Upper lobe of left lung (tissue), 6 donors: ENCODE data around the gene DOCK6. TPM values are rescaled to one million over a fixed set of nuclear protein-coding genes. Genes with fewer than 3 reads are reported as not detected.
"Not testable (repeated sequence)": the region's sequence is repeated elsewhere in the genome, so short reads cannot be mapped to it uniquely, and the experiment has no call there.

ENCODE experiments used
- ATAC-seq, 2 donors: fragments of 200-7000 bp; cut with Tn5 transposase; one replicate each; pipeline ENCODE4 v1.9.1; 2022; ENCODE audit warnings: mild to moderate bottlenecking in 2 of 2, moderate library complexity in 2 of 2; ENCODE audit not compliant: low FRiP score in 2 of 2
- DNase-seq, 2 donors: peaks; one replicate each; pipeline ENCODE4 v3.0.0-alpha.2; 2019 to 2020
- H3K27ac ChIP-seq, 4 donors: fragments of 200-600 bp; sonication (generic); one replicate each; pipeline ENCODE4 v1.5.1; 2016 to 2019
- H3K27me3 ChIP-seq, 4 donors: fragments of 200-600 bp; sonication (generic); one replicate each; pipeline ENCODE4 v1.5.1; 2017 to 2019
- H3K36me3 ChIP-seq, 4 donors: fragments of 200-600 bp; sonication (generic); one replicate each; pipeline ENCODE4 v1.5.1; 2016 to 2019
- H3K4me1 ChIP-seq, 4 donors: fragments of 200-600 bp; sonication (generic); one replicate each; pipeline ENCODE4 v1.5.1; 2018 to 2019
- H3K4me3 ChIP-seq, 4 donors: fragments of 200-600 bp; sonication (generic); one replicate each; pipeline ENCODE4 v1.5.1; 2017 to 2019; ENCODE audit warnings: mild to moderate bottlenecking in 2 of 4, moderate library complexity in 1 of 4
- H3K9me3 ChIP-seq, 4 donors: fragments of 200-600 bp; sonication (generic); one replicate each; pipeline ENCODE4 v1.5.1; 2018 to 2019
- CTCF ChIP-seq, 6 experiments: fragments of 450-650 bp in 4 of 6; fragments of 200-600 bp in 2 of 6; sonication (generic) in 2 of 6; IDR thresholded peaks; one replicate each; pipeline ENCODE4 v1.5.1; 2016 to 2019; ENCODE audit warnings: antibody characterized with exemption in 6 of 6
- EP300 ChIP-seq, 4 donors: sonication (generic); formaldehyde crosslinking; IDR thresholded peaks; one replicate each; pipeline ENCODE4 v1.5.1; 2017; ENCODE audit warnings: antibody characterized with exemption in 4 of 4, control low read depth in 2 of 4
- POLR2A ChIP-seq, 4 donors: fragments of 450-650 bp; IDR thresholded peaks; one replicate each; pipeline ENCODE4 v1.5.1; 2016 to 2017; ENCODE audit warnings: antibody characterized with exemption in 4 of 4, mild to moderate bottlenecking in 2 of 4
- POLR2AphosphoS5 ChIP-seq, 2 donors: sonication (generic); formaldehyde crosslinking; IDR thresholded peaks; one replicate each; pipeline ENCODE4 v1.5.1; 2017; ENCODE audit warnings: antibody characterized with exemption in 2 of 2
- WGBS, 2 donors: methylation state at CpG; one replicate each; pipeline ENCODE4 v1.1.5; 2017 to 2018; 5-methylcytosine and 5-hydroxymethylcytosine counted together
- total RNA-seq, 6 donors: library from RNA; depleted of rRNA in 4 of 6; stranded (reverse); fragments of >200 nt in 4 of 6; gene quantifications; one replicate each; pipeline versions ENCODE4 v1.1.0 to v1.2.1, GENCODE V29; 2016 to 2021
- donor health status: DM: no; HTN: no; CAD: no; lungs with moderate emphysema.
- donor health status: DM: no; HTN: yes; CAD: no; lungs with severe emphysema.

The DOCK6 gene
- total RNA-seq, 6 donors from 2014 or later: 34.5 to 203 (median 116) TPM

- Histone ChIP-seq H3K9me3 (no peaks in the 10 kb centered on the region), H3K4me3 (no peak overlapping the region), H3K27ac (no peak overlapping the region), H3K4me1 (peaks cover 35 to 60% (median 50%) of the 10 kb centered on the region in 4 donors), H3K36me3 (peaks cover 0 to 46% (median 10%) of the 10 kb centered on the region in 4 donors), H3K27me3 (no peaks in the 10 kb centered on the region)
- TF ChIP-seq CTCF (IDR thresholded peaks at IDR 0.05): no peak
- no peak for TF ChIP-seq POLR2AphosphoS5 (IDR thresholded peaks at IDR 0.05)
- TF ChIP-seq EP300 (IDR thresholded peaks at IDR 0.05): no peak
- TF ChIP-seq POLR2A (IDR thresholded peaks at IDR 0.05): no peak
- ATAC-seq (no peak), DNase-seq (no peak)
- WGBS, 2 donors: 93 to 96% methylated on average over 9 of the region's 9 CpGs
Measured at GRCh38 chr19:11187441-11187840, 74.9 kb downstream of the DOCK6 start.

- ATAC-seq (no peak), DNase-seq (no peak)
- Histone ChIP-seq H3K27ac (no peak overlapping the region), H3K27me3 (no peaks in the 10 kb centered on the region), H3K4me1 (peaks cover 14 to 35% (median 32%) of the 10 kb centered on the region in 4 donors), H3K9me3 (no peaks in the 10 kb centered on the region), H3K36me3 (peaks cover 4 to 33% (median 13%) of the 10 kb centered on the region in 4 donors), H3K4me3 (no peak overlapping the region)
- WGBS, 2 donors: 83 to 91% methylated on average over 1 of the region's 1 CpG
- no peak for TF ChIP-seq CTCF (IDR thresholded peaks at IDR 0.05)
- no peak for TF ChIP-seq POLR2AphosphoS5 (IDR thresholded peaks at IDR 0.05)
- no peak for TF ChIP-seq EP300 (IDR thresholded peaks at IDR 0.05)
- TF ChIP-seq POLR2A (IDR thresholded peaks at IDR 0.05): no peak
Measured at GRCh38 chr19:11182994-11183393, 79.3 kb downstream of the DOCK6 start.

- TF ChIP-seq POLR2A (IDR thresholded peaks at IDR 0.05) (no peak), EP300 (IDR thresholded peaks at IDR 0.05) (no peak), CTCF (IDR thresholded peaks at IDR 0.05) (no peak), POLR2AphosphoS5 (IDR thresholded peaks at IDR 0.05) (no peak)
- ATAC-seq (no peak), DNase-seq (no peak)
- peaks cover 8 to 39% (median 24%) of the 10 kb centered on the region in 4 donors for H3K36me3 ChIP-seq
- H3K4me3 ChIP-seq: no peak overlapping the region
- H3K9me3 ChIP-seq: no peaks in the 10 kb centered on the region
- peaks cover 14 to 35% (median 32%) of the 10 kb centered on the region in 4 donors for H3K4me1 ChIP-seq
- WGBS, 2 donors: 91 to 92% methylated on average over 4 of the region's 4 CpGs
- H3K27me3 ChIP-seq: no peaks in the 10 kb centered on the region
- peak overlapping the region in 1 of 4 donors; percentile 42 for H3K27ac ChIP-seq
Measured at GRCh38 chr19:11181488-11181887, 80.8 kb downstream of the DOCK6 start.

GRCh38 chr19:11180975-11181374 is 81.3 kb downstream of the DOCK6 start:
- peak in 1 of 2 donors; percentile 26 for ATAC-seq
- peak overlapping the region in 2 of 4 donors; percentile 45 to 48 for H3K27ac ChIP-seq
- H3K4me1 ChIP-seq: peaks cover 14 to 35% (median 32%) of the 10 kb centered on the region in 4 donors
- H3K4me3 ChIP-seq, H3K9me3 ChIP-seq, DNase-seq, H3K27me3 ChIP-seq: not testable (repeated sequence)
- H3K36me3 ChIP-seq: peaks cover 9 to 39% (median 26%) of the 10 kb centered on the region in 4 donors
- 66 to 96% methylated on average over 8 of the region's 8 CpGs for WGBS, 2 donors

- no peak overlapping the region for H3K4me3 ChIP-seq
- H3K4me1 ChIP-seq: peaks cover 11 to 30% (median 28%) of the 10 kb centered on the region in 4 donors
- ATAC-seq (peak in 1 of 2 donors; percentile 87), DNase-seq (no peak)
- H3K36me3 ChIP-seq: peaks cover 9 to 39% (median 30%) of the 10 kb centered on the region in 4 donors
- 73 to 78% methylated on average over 7 to 8 of the region's 8 CpGs for whole genome bisulfite sequencing, 2 donors
- no peaks in the 10 kb centered on the region for H3K27me3 ChIP-seq
- peak overlapping the region; percentile 30 to 48 (median 40) for H3K27ac ChIP-seq
- H3K9me3 ChIP-seq: no peaks in the 10 kb centered on the region
- TF ChIP-seq POLR2AphosphoS5 (IDR thresholded peaks at IDR 0.05) (no peak), POLR2A (IDR thresholded peaks at IDR 0.05) (no peak), CTCF (IDR thresholded peaks at IDR 0.05) (no peak), EP300 (IDR thresholded peaks at IDR 0.05) (no peak)
Measured at GRCh38 chr19:11180346-11180745, 82.0 kb downstream of the DOCK6 start.
